Peyer's patch (tissue), 4 donors: ENCODE results near the gene RGPD8.
"Not testable (repeated sequence)": the region's sequence is repeated elsewhere in the genome, so short reads cannot be mapped to it uniquely, and the experiment has no call there.

Experiments used
- POLR2A ChIP-seq, 2 donors: fragments of 450-650 bp; IDR thresholded peaks; one replicate each; pipeline ENCODE4 v1.5.1; 2017; ENCODE audit warnings: antibody characterized with exemption in 2 of 2, mild to moderate bottlenecking in 2 of 2, moderate library complexity in 2 of 2
- TF ChIP-seq, protein P1 (sequence below), 6 experiments: fragments of 450-650 bp in 4 of 6; fragments of 200-600 bp in 2 of 6; sonication (generic) in 1 of 6; IDR thresholded peaks; one replicate each; pipeline ENCODE4 v1.5.1; 2017 to 2019; ENCODE audit warnings: antibody characterized with exemption in 6 of 6, mild to moderate bottlenecking in 3 of 6, moderate library complexity in 1 of 6

DNA sequence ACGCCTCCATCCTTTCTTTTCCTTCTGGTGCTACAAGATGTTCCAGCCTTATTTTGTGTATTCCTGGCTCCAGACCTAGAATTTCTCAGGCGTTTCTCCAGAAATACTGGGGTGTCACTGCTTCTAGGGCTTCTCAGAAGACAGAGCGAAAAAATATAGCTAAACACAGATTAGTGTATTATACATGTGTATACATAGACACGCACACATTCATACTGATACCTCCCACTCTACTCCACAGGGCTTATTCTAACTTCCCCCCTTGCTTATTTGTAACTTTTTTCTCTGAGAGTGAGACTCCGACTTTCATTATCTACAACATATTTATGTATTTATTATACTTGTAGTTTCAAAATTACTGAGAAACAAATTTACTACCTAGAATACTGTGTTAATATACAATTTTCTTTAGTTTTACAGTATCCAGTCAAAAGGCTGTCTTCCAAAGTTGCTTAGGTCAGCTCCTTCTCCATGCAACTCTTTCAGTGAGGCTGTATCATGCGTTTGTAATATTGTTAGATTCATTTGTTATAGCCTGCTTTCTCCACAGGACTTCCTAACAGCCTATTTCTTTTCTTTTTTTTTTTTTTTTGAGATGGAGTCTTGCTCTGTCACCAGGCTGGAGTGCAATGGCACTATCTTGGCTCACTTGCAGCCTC lies 5.3 kb upstream of the RGPD8 start:
- TF ChIP-seq, protein P1, sequence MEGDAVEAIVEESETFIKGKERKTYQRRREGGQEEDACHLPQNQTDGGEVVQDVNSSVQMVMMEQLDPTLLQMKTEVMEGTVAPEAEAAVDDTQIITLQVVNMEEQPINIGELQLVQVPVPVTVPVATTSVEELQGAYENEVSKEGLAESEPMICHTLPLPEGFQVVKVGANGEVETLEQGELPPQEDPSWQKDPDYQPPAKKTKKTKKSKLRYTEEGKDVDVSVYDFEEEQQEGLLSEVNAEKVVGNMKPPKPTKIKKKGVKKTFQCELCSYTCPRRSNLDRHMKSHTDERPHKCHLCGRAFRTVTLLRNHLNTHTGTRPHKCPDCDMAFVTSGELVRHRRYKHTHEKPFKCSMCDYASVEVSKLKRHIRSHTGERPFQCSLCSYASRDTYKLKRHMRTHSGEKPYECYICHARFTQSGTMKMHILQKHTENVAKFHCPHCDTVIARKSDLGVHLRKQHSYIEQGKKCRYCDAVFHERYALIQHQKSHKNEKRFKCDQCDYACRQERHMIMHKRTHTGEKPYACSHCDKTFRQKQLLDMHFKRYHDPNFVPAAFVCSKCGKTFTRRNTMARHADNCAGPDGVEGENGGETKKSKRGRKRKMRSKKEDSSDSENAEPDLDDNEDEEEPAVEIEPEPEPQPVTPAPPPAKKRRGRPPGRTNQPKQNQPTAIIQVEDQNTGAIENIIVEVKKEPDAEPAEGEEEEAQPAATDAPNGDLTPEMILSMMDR (IDR thresholded peaks at IDR 0.05) = not testable (repeated sequence)
- TF ChIP-seq POLR2A (IDR thresholded peaks at IDR 0.05) = not testable (repeated sequence)
